HL-60 (cell line): ENCODE data around the gene UBE2D4.
A peak's percentile ranks its signal among the peaks of the same experiment; 100 is the strongest.

Experiments
- DNase-seq, 2 experiments: peaks; one replicate each; pipeline ENCODE4 v3.0.0-alpha.2; 2010 to 2020; ENCODE audit warnings: low read depth in 1 of 2, low spot score in 1 of 2
- H3K27ac ChIP-seq: fragments of 250-450 bp; sonication (Bioruptor Pico); replicated peaks from 2 replicates; pipeline ENCODE4 v1.5.1; 2020; ENCODE audit warnings: mild to moderate bottlenecking, moderate library complexity
- H3K27me3 ChIP-seq: fragments of 250-450 bp; sonication (Bioruptor Pico); 2 replicates; pipeline ENCODE4 v1.5.1; 2021; ENCODE audit warnings: mild to moderate bottlenecking, moderate library complexity; ENCODE audit not compliant: insufficient read depth, poor library complexity, severe bottlenecking
- H3K4me3 ChIP-seq: replicated peaks from 2 replicates; pipeline ENCODE4 v1.5.1; 2011; ENCODE audit warnings: mild to moderate bottlenecking, control low read depth, low read length; ENCODE audit not compliant: insufficient read depth
- CTCF ChIP-seq: IDR thresholded peaks from one replicate; pipeline ENCODE4 v1.5.1; 2011; ENCODE audit warnings: low read length, control low read depth, inconsistent platforms; ENCODE audit not compliant: insufficient read depth
- GABPA ChIP-seq: IDR thresholded peaks from 2 replicates; pipeline ENCODE4 v1.6.1; 2012; ENCODE audit warnings: low read depth
- POLR2AphosphoS5 ChIP-seq: IDR thresholded peaks from 2 replicates; pipeline ENCODE4 v1.6.1; 2012; ENCODE audit warnings: low read depth
- REST ChIP-seq: IDR thresholded peaks from 2 replicates; pipeline ENCODE4 v1.6.1; 2012; ENCODE audit warnings: low read depth; ENCODE audit not compliant: insufficient replicate concordance
- SPI1 ChIP-seq: IDR thresholded peaks from 2 replicates; pipeline ENCODE4 v1.6.1; 2012; ENCODE audit warnings: low read depth, mild to moderate bottlenecking, borderline replicate concordance

Gene UBE2D4

DNA sequence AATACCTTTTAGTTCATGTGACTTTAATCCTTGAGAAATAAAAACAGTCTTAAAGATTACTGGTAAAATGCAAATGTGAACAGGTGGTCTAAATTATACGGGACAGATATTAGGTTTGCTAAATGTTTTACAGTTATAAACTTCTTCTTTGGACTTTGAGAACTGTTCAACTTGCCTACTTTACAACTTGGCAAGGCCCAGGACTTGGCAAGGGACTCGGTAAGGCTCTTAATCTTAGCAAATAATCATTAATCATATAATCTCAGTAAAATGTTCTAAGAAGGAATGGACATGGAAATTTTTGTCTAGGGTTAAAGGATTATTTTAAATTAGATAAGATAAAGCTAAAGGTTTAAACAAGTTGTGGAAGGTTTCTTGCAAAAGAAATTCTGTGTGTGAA is 4.8 kb upstream of the UBE2D4 start:
- Histone ChIP-seq H3K27me3 (no peaks in the 10 kb centered on the region), H3K4me3 (no peak overlapping the region), H3K27ac (no peak overlapping the region)
- no peak for DNase-seq
- TF ChIP-seq GABPA (no peak), POLR2AphosphoS5 (no peak), CTCF (no peak), SPI1 (no peak), REST (no peak)

DNA sequence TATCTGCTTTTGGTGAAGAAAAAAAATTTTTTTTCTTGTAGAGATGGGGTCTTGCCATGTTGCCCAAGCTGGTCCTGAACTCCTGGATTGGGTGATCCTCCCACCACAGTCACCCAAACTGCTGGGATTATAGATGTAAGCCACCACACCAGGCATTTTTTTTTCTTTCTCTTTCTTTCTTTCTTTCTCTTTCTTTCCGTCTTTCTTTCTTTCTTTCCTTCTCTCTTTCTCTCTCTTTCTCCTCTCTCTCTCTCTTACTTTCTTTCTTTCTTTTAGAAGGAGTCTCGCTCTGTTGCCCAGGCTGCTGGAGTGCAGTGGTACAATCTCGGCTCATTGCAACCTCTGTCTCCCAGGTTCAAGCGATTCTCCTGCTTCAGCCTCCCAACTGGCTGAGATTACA is 3.5 kb upstream of the UBE2D4 start:
- no peak for TF ChIP-seq SPI1
- TF ChIP-seq GABPA, result no peak
- TF ChIP-seq REST, result no peak
- no peak for TF ChIP-seq CTCF
- no peak for TF ChIP-seq POLR2AphosphoS5
- Histone ChIP-seq H3K4me3 (no peak overlapping the region), H3K27ac (no peak overlapping the region), H3K27me3 (no peaks in the 10 kb centered on the region)
- no peak for DNase-seq

GRCh38 chr7:43926798-43927123 is 525 bp downstream of the UBE2D4 start:
- H3K27me3 ChIP-seq, result no peaks in the 10 kb centered on the region
- no peak for DNase-seq
- peak overlapping the region; percentile 89 for H3K27ac ChIP-seq
- TF ChIP-seq CTCF (no peak), REST (peak; percentile 39)
- peak overlapping the region; percentile 77 for H3K4me3 ChIP-seq
